HG03575 (cell line): Measurements from ENCODE around the gene ITPR2.
A peak's percentile ranks its signal among the peaks of the same experiment; 100 is the strongest.

Experiments used
- ATAC-seq: cut with Tn5 transposase; IDR thresholded peaks from one replicate; pipeline ENCODE4 v1.9.1; 2021; ENCODE audit not compliant: unreplicated experiment, insufficient number of reproducible peaks, low FRiP score; ENCODE audit errors: extremely low read depth

ITPR2 gene

DNA sequence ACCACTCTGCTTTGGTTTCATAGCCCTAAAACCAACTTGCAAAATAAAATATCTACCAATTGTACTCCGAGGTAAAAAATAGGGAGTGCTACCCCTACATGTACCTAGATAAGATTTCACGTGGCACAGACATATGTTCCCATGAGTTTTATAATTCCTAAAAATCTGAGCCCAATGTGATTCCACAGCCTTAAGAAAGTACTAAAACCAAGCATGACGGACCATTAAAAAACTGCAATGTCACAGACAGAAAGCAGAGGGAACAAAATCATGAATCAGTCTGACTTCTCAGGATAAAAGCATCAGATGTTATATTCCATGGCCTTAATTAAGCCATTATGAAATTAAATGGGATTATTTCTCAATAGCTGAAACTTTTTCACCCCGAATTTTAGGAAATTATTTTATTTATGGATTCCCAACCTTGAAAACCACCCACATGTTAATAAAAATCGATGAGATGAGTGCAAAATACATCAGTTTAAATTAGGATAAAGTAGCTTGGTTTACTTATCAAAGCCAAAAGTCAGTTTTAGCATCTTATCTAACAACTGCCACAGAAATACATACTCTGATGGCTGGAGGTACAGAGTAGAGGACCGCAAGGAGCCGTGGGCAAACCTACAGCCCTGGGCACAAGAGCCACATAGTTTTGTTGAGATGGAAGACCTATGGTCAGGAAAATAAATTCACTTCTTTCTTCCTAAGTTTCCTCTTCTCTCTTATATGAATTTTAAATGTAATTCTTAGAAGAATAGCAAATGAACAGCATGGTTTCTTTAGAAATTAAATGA is 4.5 kb downstream of the ITPR2 start:
- ATAC-seq = no peak

- no peak for ATAC-seq
These were observed 6.6 kb downstream of the ITPR2 start for GRCh38 chr12:26826437-26826836.

GRCh38 chr12:26825459-26826016 is 7.5 kb downstream of the ITPR2 start:
- no peak for ATAC-seq

GRCh38 chr12:26823390-26823789 is 9.6 kb downstream of the ITPR2 start:
- no peak for ATAC-seq

DNA sequence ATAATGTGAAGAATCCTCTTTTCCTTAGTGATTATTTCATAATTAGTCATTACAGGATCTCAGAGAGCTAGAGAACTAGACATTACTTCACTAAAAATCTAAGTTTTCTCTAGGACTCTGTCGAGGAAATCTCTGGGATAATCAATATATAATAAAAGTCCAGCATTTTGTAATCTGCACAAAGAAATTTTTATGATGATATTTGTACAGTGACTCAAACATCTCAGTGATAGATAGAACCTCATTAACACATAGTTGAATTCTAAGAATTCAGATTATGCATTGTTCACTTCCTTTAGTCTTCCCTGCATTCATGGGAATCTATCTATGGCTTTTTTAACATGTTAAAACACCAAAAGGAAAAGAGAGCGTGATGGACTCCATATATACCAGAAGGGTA is 11.0 kb downstream of the ITPR2 start:
- no peak for ATAC-seq

DNA sequence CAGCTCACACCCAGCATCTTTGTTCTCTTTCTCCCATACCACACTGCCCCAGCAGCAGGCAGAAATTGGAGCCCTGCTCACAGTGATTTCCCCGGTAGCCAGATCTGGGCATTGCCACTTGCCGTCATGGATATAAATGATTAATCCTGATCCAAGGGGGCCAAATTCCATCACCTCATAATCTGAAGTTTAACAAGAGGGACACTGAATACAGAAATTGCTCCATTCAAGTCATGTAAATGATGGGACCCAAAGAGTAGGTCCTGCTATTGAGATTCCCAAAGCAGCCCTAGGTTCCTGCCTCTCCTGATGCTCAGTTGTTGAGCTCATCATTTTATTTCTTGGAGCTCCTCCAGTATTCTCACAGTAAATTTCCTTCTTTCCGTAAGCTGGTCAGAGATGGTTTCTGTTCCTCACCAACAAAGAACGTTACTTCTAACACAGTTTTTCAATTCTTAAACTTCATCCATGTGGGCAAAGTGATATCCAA is 11.7 kb downstream of the ITPR2 start:
- ATAC-seq = no peak

DNA sequence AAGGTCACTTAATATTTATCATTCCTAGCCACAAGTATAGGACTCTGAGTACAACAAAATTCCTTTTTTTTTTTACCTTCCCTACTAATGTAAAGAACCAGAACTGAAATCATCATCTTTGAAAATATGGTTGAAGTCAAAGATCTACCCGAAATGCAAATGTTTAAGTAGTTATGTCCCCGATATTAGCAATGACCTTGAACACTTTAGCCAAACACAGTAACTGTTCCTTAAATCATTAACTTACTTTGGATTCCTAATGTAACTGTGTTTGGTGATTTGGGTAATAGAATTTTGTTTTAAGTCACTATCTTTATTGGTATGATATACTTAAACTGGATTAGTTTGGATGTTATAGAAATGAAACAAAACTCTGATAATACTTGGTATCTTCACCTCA is 14.4 kb downstream of the ITPR2 start:
- ATAC-seq = no peak

DNA sequence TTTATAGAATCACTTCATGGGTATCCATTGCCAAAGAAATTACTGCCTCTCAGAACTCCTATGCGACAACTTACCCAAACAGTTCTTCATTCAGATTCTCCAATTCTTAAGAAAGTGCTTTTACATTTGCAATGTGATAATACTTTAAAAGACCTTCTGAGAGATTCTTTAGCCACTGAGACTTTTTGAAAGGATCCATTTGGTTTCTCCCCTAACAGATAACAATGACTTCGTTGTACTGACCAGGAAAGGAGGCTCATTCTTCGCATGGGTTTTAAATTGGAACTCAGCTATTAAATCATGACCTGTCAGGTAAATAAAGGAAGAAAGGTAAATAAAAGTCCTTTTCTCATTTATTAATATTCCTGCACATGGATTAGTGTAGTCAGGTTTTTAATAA is 14.8 kb downstream of the ITPR2 start:
- no peak for ATAC-seq

DNA sequence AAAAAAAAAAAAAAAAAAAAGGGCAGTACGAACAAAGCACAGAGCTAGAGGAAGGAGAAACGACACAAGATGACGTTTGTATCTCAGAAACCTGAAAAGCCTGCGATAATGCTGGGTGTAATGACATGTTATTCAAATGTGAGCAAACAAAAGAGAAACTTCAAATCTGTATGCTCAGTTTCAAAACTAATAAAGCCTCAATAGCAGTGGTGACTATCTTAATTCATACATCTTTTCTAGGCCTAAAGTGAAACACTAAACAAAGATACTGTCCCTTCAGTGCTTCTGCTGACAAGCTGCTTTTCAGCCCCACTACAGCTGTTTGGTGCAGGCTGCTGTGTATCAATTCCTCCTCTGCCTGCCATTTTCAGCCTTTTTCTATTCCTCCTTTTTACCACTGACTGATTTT is 15.8 kb downstream of the ITPR2 start:
- peak; percentile 59 for ATAC-seq

DNA sequence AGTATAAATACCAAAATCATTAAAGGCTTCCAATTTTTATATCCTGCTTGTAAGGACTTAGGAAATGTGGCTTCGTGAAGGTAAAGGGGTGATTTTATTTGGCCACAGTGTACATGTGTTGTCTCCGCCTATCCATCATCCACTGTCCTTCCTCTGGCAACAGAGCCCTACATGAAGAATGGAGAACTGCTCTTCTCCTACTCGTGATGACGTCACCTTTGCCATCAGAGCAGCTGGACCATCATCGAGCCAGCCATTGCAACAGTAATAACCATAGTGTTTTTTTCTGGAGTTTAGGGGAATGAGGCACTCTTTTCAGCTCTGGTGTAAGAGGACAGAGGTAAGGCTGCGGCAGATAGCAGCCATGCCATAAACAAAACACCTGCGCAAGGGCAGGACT is 19.2 kb downstream of the ITPR2 start:
- ATAC-seq = no peak

- no peak for ATAC-seq
These were observed 22.7 kb downstream of the ITPR2 start for GRCh38 chr12:26810330-26810729.

GRCh38 chr12:26809611-26810285 is 23.2 kb downstream of the ITPR2 start:
- no peak for ATAC-seq

GRCh38 chr12:26808766-26809476 is 24.1 kb downstream of the ITPR2 start:
- no peak for ATAC-seq

GRCh38 chr12:26807292-26807691 is 25.7 kb downstream of the ITPR2 start:
- ATAC-seq = no peak

GRCh38 chr12:26806556-26806955 is 26.4 kb downstream of the ITPR2 start:
- no peak for ATAC-seq

- no peak for ATAC-seq
These were observed 27.5 kb downstream of the ITPR2 start for GRCh38 chr12:26805401-26805971.

DNA sequence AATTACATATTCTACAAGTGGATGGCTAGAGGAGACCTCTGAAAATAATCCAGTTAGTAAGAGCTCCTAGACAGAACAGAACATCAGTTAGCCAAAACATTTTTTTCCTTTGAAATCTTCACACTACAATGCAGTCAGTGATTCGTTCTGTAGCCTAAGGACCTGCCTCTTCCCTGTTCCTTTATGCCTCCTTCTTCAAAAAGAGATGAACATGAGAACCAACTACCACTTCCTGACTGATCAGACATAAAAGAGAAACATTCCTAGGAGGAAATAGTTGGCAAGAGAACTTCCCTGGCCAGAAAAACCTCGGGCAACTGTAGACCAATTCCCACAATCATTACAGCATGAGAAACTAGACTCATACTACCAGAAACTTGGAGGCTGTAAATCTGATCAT is 29.4 kb downstream of the ITPR2 start:
- no peak for ATAC-seq

- ATAC-seq = no peak
These were observed 31.5 kb downstream of the ITPR2 start for GRCh38 chr12:26801486-26801885.

- no peak for ATAC-seq
These were observed 32.1 kb downstream of the ITPR2 start for GRCh38 chr12:26800858-26801257.
